OCI-LY7 (cell line): ENCODE measurements around the gene ZNF324B. TPM values are rescaled to one million over a fixed set of nuclear protein-coding genes. Genes with fewer than 3 reads are reported as not detected.

Source experiments
- BruUV-seq: library from RNA; stranded (reverse); fragments of 400-500 nt; replicated peaks from 2 replicates; lab custom pipeline; 2021; lab: Mats Ljungman, UMichigan
- CTCF ChIA-PET: fragments of 300-600 bp; sonication (Branson Sonifier 250); formaldehyde crosslinking; loops from one replicate; lab custom pipeline; 2022; ENCODE audit warnings: antibody characterized with exemption; ENCODE audit not compliant: unreplicated experiment; lab: Charles Lee
- POLR2A ChIA-PET: fragments of 300-600 bp; sonication (Branson Sonifier 250); formaldehyde crosslinking; loops from one replicate; lab custom pipeline; 2022; ENCODE audit warnings: antibody characterized with exemption; lab: Charles Lee
- DNase-seq: peaks from one replicate; pipeline ENCODE4 v3.0.0-alpha.2; 2015; ENCODE audit warnings: low spot score
- H2AFZ ChIP-seq: fragments of 200-600 bp; sonication (generic), shearing (Covaris generic); 2 replicates; pipeline ENCODE4 v1.6.1; 2014; ENCODE audit warnings: mild to moderate bottlenecking, antibody characterized with exemption, low read length, moderate library complexity
- H3K27ac ChIP-seq: fragments of 200-600 bp; sonication (generic); 2 replicates; pipeline ENCODE4 v1.5.1; 2014; ENCODE audit warnings: mixed run types, low read depth, mild to moderate bottlenecking, moderate library complexity, low read length, inconsistent platforms; ENCODE audit not compliant: poor library complexity, severe bottlenecking
- H3K36me3 ChIP-seq: fragments of 200-600 bp; sonication (generic); 2 replicates; pipeline ENCODE4 v1.6.1; 2014; ENCODE audit warnings: mild to moderate bottlenecking, antibody characterized with exemption, low read length, moderate library complexity, mixed read lengths; ENCODE audit not compliant: insufficient read depth
- H3K4me1 ChIP-seq: fragments of 200-600 bp; sonication (generic); 2 replicates; pipeline ENCODE4 v1.5.1; 2014; ENCODE audit warnings: mild to moderate bottlenecking, low read length; ENCODE audit not compliant: insufficient read depth, poor library complexity, severe bottlenecking
- H3K4me2 ChIP-seq: fragments of 200-600 bp; sonication (generic); 2 replicates; pipeline ENCODE4 v1.6.1; 2014; ENCODE audit warnings: mild to moderate bottlenecking, low read length
- H3K4me3 ChIP-seq: fragments of 200-600 bp; sonication (generic); 2 replicates; pipeline ENCODE4 v1.5.1; 2014; ENCODE audit warnings: mild to moderate bottlenecking, low read depth, low read length; ENCODE audit not compliant: poor library complexity, severe bottlenecking
- H3K79me2 ChIP-seq: fragments of 200-600 bp; sonication (generic); 2 replicates; pipeline ENCODE4 v1.6.1; 2016; ENCODE audit warnings: low read depth, mild to moderate bottlenecking, low read length, moderate library complexity, mixed read lengths; ENCODE audit not compliant: insufficient read depth
- H3K9me2 ChIP-seq: fragments of 200-600 bp; sonication (generic); 2 replicates; pipeline ENCODE4 v1.6.1; 2016; ENCODE audit warnings: mild to moderate bottlenecking, low read length, mixed read lengths; ENCODE audit not compliant: insufficient read depth
- H3K9me3 ChIP-seq: fragments of 200-600 bp; sonication (generic); 2 replicates; pipeline ENCODE4 v1.6.1; 2014; ENCODE audit warnings: mild to moderate bottlenecking, mixed run types, low read length, mixed read lengths
- H4K20me1 ChIP-seq: fragments of 200-600 bp; sonication (generic); 2 replicates; pipeline ENCODE4 v1.6.1; 2014; ENCODE audit warnings: mild to moderate bottlenecking, antibody characterized with exemption, low read length, moderate library complexity, mixed read lengths; ENCODE audit not compliant: insufficient read depth
- CTCF ChIP-seq: fragments of 200-600 bp; sonication (generic); conservative IDR thresholded peaks from 2 replicates; pipeline ENCODE4 v1.5.1; 2014; ENCODE audit warnings: mild to moderate bottlenecking, antibody characterized with exemption, low read length, moderate library complexity, mixed read lengths
- EZH2phosphoT487 ChIP-seq: fragments of 200-600 bp; sonication (generic); IDR thresholded peaks from 2 replicates; pipeline ENCODE4 v1.6.1; 2018; ENCODE audit warnings: low read depth, borderline replicate concordance, mild to moderate bottlenecking, mixed run types, antibody characterized with exemption, low read length, moderate library complexity, mixed read lengths
- intact Hi-C: fragments of 100-400 bp; cut with micrococcal nuclease; formaldehyde crosslinking; loops from one replicate; pipeline ENCODE4 v1.10.0; 2022; ENCODE audit not compliant: unreplicated experiment
- total RNA-seq, 2 experiments: library from RNA; depleted of rRNA in 1 of 2; stranded (reverse); fragments of >200 nt in 1 of 2; shearing (Covaris generic) in 1 of 2; gene quantifications; 2 replicates each; pipeline ENCODE4 v1.2.3, GENCODE V29; 2014 to 2022

Gene ZNF324B
- total RNA-seq, 2 experiments from 2014 or later = 13.8 to 14.5 TPM

GRCh38 chr19:58491393-58491792, 40.0 kb downstream of the ZNF324B start:
- ChIA-PET CTCF (no interaction called here), POLR2A (no interaction called here)
- Histone ChIP-seq H2AFZ (no peak overlapping the region), H3K4me3 (no peak overlapping the region), H3K79me2 (no peaks in the 10 kb centered on the region), H3K27ac (no peak overlapping the region), H3K9me2 (no peaks in the 10 kb centered on the region), H3K36me3 (no peaks in the 10 kb centered on the region), H3K4me2 (no peak overlapping the region), H3K9me3 (no peaks in the 10 kb centered on the region), H4K20me1 (no peaks in the 10 kb centered on the region), H3K4me1 (no peaks in the 10 kb centered on the region)
- intact Hi-C loops = no loop called here
- no peak for TF ChIP-seq CTCF
- no peak for TF ChIP-seq EZH2phosphoT487
- BruUV-seq = no TSS peak
- no peak for DNase-seq

- DNase-seq = no peak
- Histone ChIP-seq H3K36me3 (no peaks in the 10 kb centered on the region), H2AFZ (no peak overlapping the region), H3K4me2 (no peak overlapping the region), H3K27ac (no peak overlapping the region), H3K9me3 (no peaks in the 10 kb centered on the region), H3K79me2 (no peaks in the 10 kb centered on the region), H3K9me2 (no peaks in the 10 kb centered on the region), H3K4me3 (no peak overlapping the region), H4K20me1 (no peaks in the 10 kb centered on the region), H3K4me1 (no peaks in the 10 kb centered on the region)
- ChIA-PET CTCF (no interaction called here), POLR2A (no interaction called here)
- no TSS peak for BruUV-seq
- intact Hi-C loops = no loop called here
- no peak for TF ChIP-seq EZH2phosphoT487
- TF ChIP-seq CTCF = no peak
Measured at GRCh38 chr19:58492265-58492664, 40.8 kb downstream of the ZNF324B start.

- BruUV-seq = no TSS peak
- intact Hi-C loops = no loop called here
- Histone ChIP-seq H3K4me3 (peak overlapping the region; percentile 79), H3K27ac (no peak overlapping the region), H4K20me1 (no peaks in the 10 kb centered on the region), H2AFZ (no peak overlapping the region), H3K36me3 (no peaks in the 10 kb centered on the region), H3K4me1 (peaks cover 15% of the 10 kb centered on the region), H3K9me3 (no peaks in the 10 kb centered on the region), H3K4me2 (peak overlapping the region; percentile 98), H3K9me2 (no peaks in the 10 kb centered on the region), H3K79me2 (no peaks in the 10 kb centered on the region)
- POLR2A ChIA-PET = no interaction called here
- no peak for DNase-seq
- CTCF ChIA-PET = no interaction called here
- TF ChIP-seq CTCF (no peak), EZH2phosphoT487 (no peak)
Measured at GRCh38 chr19:58497634-58498170, 46.3 kb downstream of the ZNF324B start.
